Measurements from ENCODE around the gene INPP1.

INPP1 gene

GRCh38 chr2:190409616-190410015, 66.2 kb downstream of the INPP1 start:
- DNase-seq, result no peak

GRCh38 chr2:190410166-190410565, 66.8 kb downstream of the INPP1 start:
- no peak for DNase-seq

- DNase-seq, result no peak
These were observed 69.6 kb downstream of the INPP1 start for GRCh38 chr2:190412966-190413365.

- DNase-seq, result no peak
These were observed 70.0 kb downstream of the INPP1 start for GRCh38 chr2:190413421-190413820.

- no peak for DNase-seq
These were observed 71.9 kb downstream of the INPP1 start for GRCh38 chr2:190415251-190415650.

GRCh38 chr2:190415794-190416775, 72.7 kb downstream of the INPP1 start:
- DNase-seq, result no peak

GRCh38 chr2:190417045-190417842, 73.9 kb downstream of the INPP1 start:
- DNase-seq, result no peak

- DNase-seq, result no peak
These were observed 75.3 kb downstream of the INPP1 start for GRCh38 chr2:190418727-190419126.

- DNase-seq, result no peak
These were observed 77.4 kb downstream of the INPP1 start for GRCh38 chr2:190420801-190421200.

Data from fibroblast of skin of back (primary cell).